Prostate gland (tissue), 2 donors: ENCODE results near the gene MPI. TPM values are rescaled to one million over a fixed set of nuclear protein-coding genes. Genes with fewer than 3 reads are reported as not detected.
A peak's percentile ranks its signal among the peaks of the same experiment; 100 is the strongest.

Source experiments
- DNase-seq: peaks from one replicate; pipeline ENCODE4 v3.0.0-alpha.2; 2019; ENCODE audit warnings: low spot score
- H3K27ac ChIP-seq, 2 donors: fragments of 200-600 bp; sonication (generic); 2 replicates each; pipeline ENCODE4 v1.5.1; 2017 to 2019
- H3K27me3 ChIP-seq: fragments of 200-600 bp; sonication (generic); replicated peaks from 2 replicates; pipeline ENCODE4 v1.5.1; 2019; ENCODE audit not compliant: insufficient read depth
- H3K36me3 ChIP-seq, 2 donors: fragments of 200-600 bp; sonication (generic); 1 replicate in 1 of 2; 2 replicates in 1 of 2; pipeline versions ENCODE4 v1.5.1 to v1.8.1; 2017 to 2019
- H3K4me1 ChIP-seq: fragments of 200-600 bp; sonication (generic); replicated peaks from 2 replicates; pipeline ENCODE4 v1.5.1; 2019
- H3K4me3 ChIP-seq, 2 donors: fragments of 200-600 bp; sonication (generic); 2 replicates each; pipeline ENCODE4 v1.5.1; 2017 to 2019
- H3K9me3 ChIP-seq: fragments of 200-600 bp; sonication (generic); 2 replicates; pipeline ENCODE4 v1.5.1; 2017
- POLR2A ChIP-seq: fragments of 450-650 bp; IDR thresholded peaks from one replicate; pipeline ENCODE4 v1.6.1; 2016; ENCODE audit warnings: antibody characterized with exemption, mild to moderate bottlenecking
- POLR2AphosphoS5 ChIP-seq: sonication (generic); formaldehyde crosslinking; IDR thresholded peaks from one replicate; pipeline ENCODE4 v1.6.1; 2017; ENCODE audit warnings: antibody characterized with exemption
- WGBS: methylation state at CpG from one replicate; pipeline ENCODE4 v1.1.5; 2018; 5-methylcytosine and 5-hydroxymethylcytosine counted together
- intact Hi-C: fragments of 100-400 bp; cut with DNase I; formaldehyde crosslinking; loops from one replicate; pipeline ENCODE4 v1.14.2; 2022
- total RNA-seq, 2 donors: library from RNA; depleted of rRNA; stranded (reverse); fragments of >200 nt; gene quantifications; one replicate each; pipeline ENCODE4 v1.1.0, GENCODE V29; 2016
- TF ChIP-seq, protein P1 (sequence below), 4 experiments: fragments of 200-600 bp in 2 of 4; fragments of 450-650 bp in 2 of 4; sonication (generic) in 2 of 4; IDR thresholded peaks; 1 replicate in 3 of 4; 2 replicates in 1 of 4; pipeline ENCODE4 v1.5.1; 2016 to 2019; ENCODE audit warnings: antibody characterized with exemption in 4 of 4, mild to moderate bottlenecking in 2 of 4, moderate library complexity in 2 of 4

MPI gene
- 10 to 100 TPM; 48.5 to 91.4 TPM for total RNA-seq

DNA sequence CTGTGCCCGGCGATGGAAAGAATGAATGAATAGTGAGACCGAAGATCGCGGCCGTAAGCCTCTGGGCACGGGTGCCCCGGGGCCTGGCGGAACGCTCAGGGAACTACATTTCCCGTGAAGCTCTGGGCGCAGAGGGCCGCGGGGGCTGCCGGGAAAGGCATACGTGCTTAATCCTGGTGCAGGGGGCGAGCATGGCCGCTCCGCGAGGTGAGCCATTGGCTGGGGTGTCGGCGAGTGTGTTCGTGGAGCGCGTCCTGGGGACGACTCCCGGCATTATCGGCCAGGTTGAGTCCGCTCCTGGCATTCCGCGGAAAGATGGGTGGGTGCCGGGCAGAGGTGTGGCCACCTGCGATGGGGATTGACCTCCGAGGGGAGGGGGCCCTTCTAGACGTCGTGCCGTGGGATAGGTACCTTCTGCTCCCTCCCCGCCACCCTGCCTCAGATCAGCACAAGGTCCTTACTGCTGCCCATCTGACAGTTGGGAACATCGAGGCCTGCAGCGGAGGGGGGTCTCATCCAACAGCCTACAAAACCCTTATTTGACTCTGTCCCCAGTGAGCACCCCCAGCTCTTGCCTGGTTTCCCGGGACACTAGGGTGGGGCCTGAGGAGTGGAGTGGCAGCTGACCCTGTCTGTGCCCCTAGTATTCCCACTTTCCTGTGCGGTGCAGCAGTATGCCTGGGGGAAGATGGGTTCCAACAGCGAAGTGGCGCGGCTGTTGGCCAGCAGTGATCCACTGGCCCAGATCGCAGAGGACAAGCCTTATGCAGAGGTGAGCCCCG, at the start of gene MPI:
Gene MPI (plus strand): TSS at position 160 of the 782 bp plus-strand sequence. CDS start 32 bp downstream, at position 192.
- under 1% methylated on average over 40 of the region's 47 CpGs for WGBS

DNA sequence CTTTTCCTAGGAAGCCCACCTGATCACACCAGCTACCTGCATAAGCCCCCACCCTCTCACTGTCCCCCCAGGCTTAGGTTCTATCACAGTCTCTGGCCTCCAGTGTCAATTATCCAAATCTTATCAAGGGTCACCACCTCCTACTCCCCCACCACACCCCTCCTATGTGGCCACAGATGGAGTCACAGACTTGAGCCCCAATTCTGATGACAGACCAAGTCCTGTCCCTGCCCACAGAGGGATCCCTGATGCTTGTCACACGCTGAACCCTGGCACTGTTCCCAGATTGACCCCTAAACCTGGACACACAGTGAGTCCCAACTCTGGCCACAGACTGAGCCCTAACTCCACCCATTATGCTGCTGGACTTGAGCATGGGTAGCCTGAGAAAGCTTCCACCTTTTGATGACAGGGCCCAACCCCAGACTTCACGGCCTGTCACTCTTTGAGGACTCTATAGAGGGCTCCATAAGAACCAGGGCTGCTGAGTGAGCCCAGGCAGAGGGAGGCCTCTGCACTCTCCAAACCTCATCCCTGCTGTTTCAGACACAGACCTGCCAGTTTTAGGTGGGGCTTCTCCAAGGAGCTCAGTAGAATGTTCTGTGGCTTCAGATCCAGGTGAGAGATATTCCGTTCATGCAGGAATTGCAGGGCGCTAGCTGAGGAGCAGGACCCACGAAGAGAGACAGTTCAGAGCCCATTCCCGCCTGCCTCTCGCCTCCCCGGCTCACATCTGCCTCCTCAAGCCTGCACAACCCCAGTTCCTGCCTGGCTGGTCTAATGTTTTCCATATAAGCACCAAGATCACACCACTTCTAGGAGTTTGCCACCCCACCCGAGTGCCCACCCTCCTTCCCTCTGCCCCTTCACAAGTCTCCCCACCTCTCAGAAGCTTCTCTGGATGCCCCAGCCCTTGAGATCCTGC, 48.7 kb upstream of the MPI start:
- no peak for DNase-seq
- Histone ChIP-seq H3K4me3 (no peak overlapping the region), H3K9me3 (no peaks in the 10 kb centered on the region), H3K27ac (no peak overlapping the region), H3K4me1 (peaks cover 10% of the 10 kb centered on the region), H3K27me3 (no peaks in the 10 kb centered on the region), H3K36me3 (no peaks in the 10 kb centered on the region)
- TF ChIP-seq POLR2AphosphoS5 (no peak), POLR2A (no peak)
- TF ChIP-seq, protein P1, sequence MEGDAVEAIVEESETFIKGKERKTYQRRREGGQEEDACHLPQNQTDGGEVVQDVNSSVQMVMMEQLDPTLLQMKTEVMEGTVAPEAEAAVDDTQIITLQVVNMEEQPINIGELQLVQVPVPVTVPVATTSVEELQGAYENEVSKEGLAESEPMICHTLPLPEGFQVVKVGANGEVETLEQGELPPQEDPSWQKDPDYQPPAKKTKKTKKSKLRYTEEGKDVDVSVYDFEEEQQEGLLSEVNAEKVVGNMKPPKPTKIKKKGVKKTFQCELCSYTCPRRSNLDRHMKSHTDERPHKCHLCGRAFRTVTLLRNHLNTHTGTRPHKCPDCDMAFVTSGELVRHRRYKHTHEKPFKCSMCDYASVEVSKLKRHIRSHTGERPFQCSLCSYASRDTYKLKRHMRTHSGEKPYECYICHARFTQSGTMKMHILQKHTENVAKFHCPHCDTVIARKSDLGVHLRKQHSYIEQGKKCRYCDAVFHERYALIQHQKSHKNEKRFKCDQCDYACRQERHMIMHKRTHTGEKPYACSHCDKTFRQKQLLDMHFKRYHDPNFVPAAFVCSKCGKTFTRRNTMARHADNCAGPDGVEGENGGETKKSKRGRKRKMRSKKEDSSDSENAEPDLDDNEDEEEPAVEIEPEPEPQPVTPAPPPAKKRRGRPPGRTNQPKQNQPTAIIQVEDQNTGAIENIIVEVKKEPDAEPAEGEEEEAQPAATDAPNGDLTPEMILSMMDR (IDR thresholded peaks at IDR 0.05): no peak
- 86% methylated on average over 9 of the region's 9 CpGs for WGBS
- intact Hi-C loops: loop anchor here (5.0 kb wide), 2 partner anchors 59 to 66 kb away; partner anchors contain the start of genes CSK and FAM219B

More for the DNA sequence above, at the start of gene MPI:
- H3K27me3 ChIP-seq: no peaks in the 10 kb centered on the region
- H3K36me3 ChIP-seq: no peaks in the 10 kb centered on the region
- peak within 1 kb of the TSS; percentile 69 to 81 for H3K27ac ChIP-seq
- TF ChIP-seq POLR2A: peak; percentile 52
- TF ChIP-seq, protein P1 (IDR thresholded peaks at IDR 0.05): peak in 3 of 4 experiments; percentile 22 to 56 (median 48)
- peak; percentile 93 for TF ChIP-seq POLR2AphosphoS5
- DNase-seq: peak; percentile 77
- no peaks in the 10 kb centered on the region for H3K4me1 ChIP-seq
- no peaks in the 10 kb centered on the region for H3K9me3 ChIP-seq
- intact Hi-C loops: no loop called here
- peak within 1 kb of the TSS; percentile 87 to 92 for H3K4me3 ChIP-seq

GRCh38 chr15:74841891-74842373, 47.9 kb upstream of the MPI start:
- no peak for DNase-seq
- intact Hi-C loops: loop anchor here (5.0 kb wide), 2 partner anchors 60 to 65 kb away; partner anchors contain the start of genes CSK and FAM219B

DNA sequence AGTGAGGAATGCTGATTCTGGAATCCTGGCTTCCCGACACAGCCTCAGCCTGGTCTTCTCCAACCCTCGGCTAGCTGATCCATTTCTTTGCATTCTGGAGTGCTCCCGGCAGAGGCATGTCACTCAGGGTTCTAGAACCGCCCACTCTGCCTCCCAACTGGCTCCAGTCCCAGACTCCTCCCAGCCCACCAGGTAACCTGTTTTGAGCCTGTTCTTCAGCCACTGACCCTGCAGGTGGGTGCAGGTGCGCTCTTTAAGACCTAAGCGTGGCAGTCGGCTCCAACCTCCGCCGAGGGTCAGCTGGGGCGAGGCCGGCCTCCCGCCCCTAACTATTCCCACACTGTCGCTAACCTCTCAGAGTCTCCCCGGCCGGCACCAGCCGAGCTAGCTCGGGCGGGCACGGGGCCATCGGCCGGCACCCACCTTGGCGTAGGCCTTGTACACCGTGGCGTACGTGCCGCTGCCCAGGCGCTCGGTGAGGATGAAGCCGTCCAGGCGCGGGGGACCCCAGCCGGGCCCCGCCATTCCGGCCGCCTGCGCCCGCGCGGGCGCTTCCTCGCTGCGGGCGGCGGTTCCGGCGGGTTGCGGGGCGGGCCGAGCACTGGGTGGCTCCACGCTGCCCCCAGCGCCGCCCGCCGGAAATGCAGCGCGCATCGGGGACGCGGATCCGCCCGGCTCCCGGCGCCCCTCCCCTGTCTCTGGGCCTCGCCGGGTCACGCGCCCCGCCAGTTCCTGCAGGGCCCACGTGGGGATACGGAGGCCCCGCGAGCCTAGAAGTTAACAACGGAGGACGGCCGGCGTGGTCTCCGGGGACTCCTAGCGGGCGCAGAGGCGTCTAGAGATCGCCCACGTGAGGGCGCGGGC, 47.0 kb upstream of the MPI start, which contains the start of gene ULK3:
Gene ULK3 (minus strand): TSS at position 576 of the 864 bp plus-strand sequence. CDS start 51 bp downstream, at position 525.
- under 1% methylated on average over 31 of the region's 84 CpGs for WGBS
- peak within 1 kb of the TSS; percentile 88 to 95 for H3K4me3 ChIP-seq
- H3K9me3 ChIP-seq: no peaks in the 10 kb centered on the region
- intact Hi-C loops: loop anchor here (5.0 kb wide), 2 partner anchors 61 to 64 kb away; partner anchors contain the start of genes CSK and FAM219B
- DNase-seq: peak; percentile 86
- peaks cover 10% of the 10 kb centered on the region for H3K4me1 ChIP-seq
- peak within 1 kb of the TSS; percentile 89 to 94 for H3K27ac ChIP-seq
- peak; percentile 38 for TF ChIP-seq POLR2A
- TF ChIP-seq, protein P1 (IDR thresholded peaks at IDR 0.05): peak; percentile 65 to 94 (median 82)
- peak; percentile 72 for TF ChIP-seq POLR2AphosphoS5
- no peaks in the 10 kb centered on the region for H3K36me3 ChIP-seq
- H3K27me3 ChIP-seq: no peaks in the 10 kb centered on the region

More at GRCh38 chr15:74841891-74842373, 47.9 kb upstream of the MPI start:
- Histone ChIP-seq H3K36me3 (no peaks in the 10 kb centered on the region), H3K9me3 (no peaks in the 10 kb centered on the region), H3K27ac (no peak overlapping the region), H3K4me1 (peaks cover 10% of the 10 kb centered on the region), H3K4me3 (peak overlapping the region; percentile 88 to 95), H3K27me3 (no peaks in the 10 kb centered on the region)
- TF ChIP-seq POLR2AphosphoS5 (no peak), POLR2A (no peak)
- TF ChIP-seq, protein P1 (IDR thresholded peaks at IDR 0.05): no peak
- WGBS: 68% methylated on average over 14 of the region's 14 CpGs
